ENCODE results near the gene AKT3.

DNA sequence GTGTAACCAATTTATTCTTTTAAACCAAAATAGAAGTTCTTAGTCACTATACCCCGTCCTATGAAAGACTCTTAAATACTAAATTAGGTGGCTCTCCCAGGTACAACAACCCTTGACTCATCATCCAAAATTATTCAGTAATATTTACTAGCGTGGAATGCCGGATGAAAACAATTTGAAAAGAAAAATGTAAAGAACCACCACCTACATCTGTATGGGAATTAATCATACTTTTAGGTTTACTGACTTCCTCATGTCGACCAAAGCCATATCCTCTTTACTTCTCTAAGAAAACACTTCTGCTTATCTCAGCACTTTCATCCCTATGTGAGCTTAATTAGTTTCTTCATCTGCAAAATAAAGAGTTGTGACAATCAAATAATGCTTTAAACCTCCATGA lies 139.6 kb downstream of the AKT3 start:
- TF ChIP-seq POLR2A (IDR thresholded peaks at IDR 0.05; ENCODE audit: low read length) (no peak), CEBPB (IDR thresholded peaks at IDR 0.05) (no peak), MYC (IDR thresholded peaks at IDR 0.05; ENCODE audit: borderline replicate concordance, low read length) (no peak), RAD21 (conservative IDR thresholded peaks at IDR 0.05 in 1 of 2, IDR thresholded peaks at IDR 0.05 in 1 of 2) (no peak), HOXB13 (CRISPR knock-in tag; IDR thresholded peaks at IDR 0.05; ENCODE audit: low read depth) (no peak), KDM1A (IDR thresholded peaks at IDR 0.05; ENCODE audit: low read depth) (no peak), ZNF302 (CRISPR knock-in tag; IDR thresholded peaks at IDR 0.05) (no peak), RARB (CRISPR knock-in tag; IDR thresholded peaks at IDR 0.05) (no peak)
- TF ChIP-seq, protein P1, sequence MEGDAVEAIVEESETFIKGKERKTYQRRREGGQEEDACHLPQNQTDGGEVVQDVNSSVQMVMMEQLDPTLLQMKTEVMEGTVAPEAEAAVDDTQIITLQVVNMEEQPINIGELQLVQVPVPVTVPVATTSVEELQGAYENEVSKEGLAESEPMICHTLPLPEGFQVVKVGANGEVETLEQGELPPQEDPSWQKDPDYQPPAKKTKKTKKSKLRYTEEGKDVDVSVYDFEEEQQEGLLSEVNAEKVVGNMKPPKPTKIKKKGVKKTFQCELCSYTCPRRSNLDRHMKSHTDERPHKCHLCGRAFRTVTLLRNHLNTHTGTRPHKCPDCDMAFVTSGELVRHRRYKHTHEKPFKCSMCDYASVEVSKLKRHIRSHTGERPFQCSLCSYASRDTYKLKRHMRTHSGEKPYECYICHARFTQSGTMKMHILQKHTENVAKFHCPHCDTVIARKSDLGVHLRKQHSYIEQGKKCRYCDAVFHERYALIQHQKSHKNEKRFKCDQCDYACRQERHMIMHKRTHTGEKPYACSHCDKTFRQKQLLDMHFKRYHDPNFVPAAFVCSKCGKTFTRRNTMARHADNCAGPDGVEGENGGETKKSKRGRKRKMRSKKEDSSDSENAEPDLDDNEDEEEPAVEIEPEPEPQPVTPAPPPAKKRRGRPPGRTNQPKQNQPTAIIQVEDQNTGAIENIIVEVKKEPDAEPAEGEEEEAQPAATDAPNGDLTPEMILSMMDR (IDR thresholded peaks at IDR 0.05) = no peak
- TF ChIP-seq, protein P2, sequence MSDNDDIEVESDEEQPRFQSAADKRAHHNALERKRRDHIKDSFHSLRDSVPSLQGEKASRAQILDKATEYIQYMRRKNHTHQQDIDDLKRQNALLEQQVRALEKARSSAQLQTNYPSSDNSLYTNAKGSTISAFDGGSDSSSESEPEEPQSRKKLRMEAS (IDR thresholded peaks at IDR 0.05) = no peak
- TF ChIP-seq, protein P3, sequence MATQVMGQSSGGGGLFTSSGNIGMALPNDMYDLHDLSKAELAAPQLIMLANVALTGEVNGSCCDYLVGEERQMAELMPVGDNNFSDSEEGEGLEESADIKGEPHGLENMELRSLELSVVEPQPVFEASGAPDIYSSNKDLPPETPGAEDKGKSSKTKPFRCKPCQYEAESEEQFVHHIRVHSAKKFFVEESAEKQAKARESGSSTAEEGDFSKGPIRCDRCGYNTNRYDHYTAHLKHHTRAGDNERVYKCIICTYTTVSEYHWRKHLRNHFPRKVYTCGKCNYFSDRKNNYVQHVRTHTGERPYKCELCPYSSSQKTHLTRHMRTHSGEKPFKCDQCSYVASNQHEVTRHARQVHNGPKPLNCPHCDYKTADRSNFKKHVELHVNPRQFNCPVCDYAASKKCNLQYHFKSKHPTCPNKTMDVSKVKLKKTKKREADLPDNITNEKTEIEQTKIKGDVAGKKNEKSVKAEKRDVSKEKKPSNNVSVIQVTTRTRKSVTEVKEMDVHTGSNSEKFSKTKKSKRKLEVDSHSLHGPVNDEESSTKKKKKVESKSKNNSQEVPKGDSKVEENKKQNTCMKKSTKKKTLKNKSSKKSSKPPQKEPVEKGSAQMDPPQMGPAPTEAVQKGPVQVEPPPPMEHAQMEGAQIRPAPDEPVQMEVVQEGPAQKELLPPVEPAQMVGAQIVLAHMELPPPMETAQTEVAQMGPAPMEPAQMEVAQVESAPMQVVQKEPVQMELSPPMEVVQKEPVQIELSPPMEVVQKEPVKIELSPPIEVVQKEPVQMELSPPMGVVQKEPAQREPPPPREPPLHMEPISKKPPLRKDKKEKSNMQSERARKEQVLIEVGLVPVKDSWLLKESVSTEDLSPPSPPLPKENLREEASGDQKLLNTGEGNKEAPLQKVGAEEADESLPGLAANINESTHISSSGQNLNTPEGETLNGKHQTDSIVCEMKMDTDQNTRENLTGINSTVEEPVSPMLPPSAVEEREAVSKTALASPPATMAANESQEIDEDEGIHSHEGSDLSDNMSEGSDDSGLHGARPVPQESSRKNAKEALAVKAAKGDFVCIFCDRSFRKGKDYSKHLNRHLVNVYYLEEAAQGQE (IDR thresholded peaks at IDR 0.05) = no peak
- TF ChIP-seq, protein P4, sequence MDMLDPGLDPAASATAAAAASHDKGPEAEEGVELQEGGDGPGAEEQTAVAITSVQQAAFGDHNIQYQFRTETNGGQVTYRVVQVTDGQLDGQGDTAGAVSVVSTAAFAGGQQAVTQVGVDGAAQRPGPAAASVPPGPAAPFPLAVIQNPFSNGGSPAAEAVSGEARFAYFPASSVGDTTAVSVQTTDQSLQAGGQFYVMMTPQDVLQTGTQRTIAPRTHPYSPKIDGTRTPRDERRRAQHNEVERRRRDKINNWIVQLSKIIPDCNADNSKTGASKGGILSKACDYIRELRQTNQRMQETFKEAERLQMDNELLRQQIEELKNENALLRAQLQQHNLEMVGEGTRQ (IDR thresholded peaks at IDR 0.05) = no peak

Measured in A549 (cell line).